HG02973 (cell line): ENCODE results near the gene ZNF511.
"Not testable (repeated sequence)": the region's sequence is repeated elsewhere in the genome, so short reads cannot be mapped to it uniquely, and the experiment has no call there.

Experiments
- ATAC-seq: cut with Tn5 transposase; IDR thresholded peaks from one replicate; pipeline ENCODE4 v1.9.1; 2021; ENCODE audit warnings: moderate library complexity; ENCODE audit not compliant: unreplicated experiment

The ZNF511 gene

GRCh38 chr10:133308421-133309099 lies at the start of gene ZNF511, which contains the start of gene TUBGCP2:
TSS of gene ZNF511 (plus strand) at chr10:133308914. CDS start at chr10:133308944, 30 bp downstream.
TSS of gene TUBGCP2 (minus strand) at chr10:133308872. CDS start at chr10:133302941, 5,931 bp downstream.
- ATAC-seq: peak; percentile 64

- no peak for ATAC-seq
Measured at GRCh38 chr10:133259602-133259989, 49.1 kb upstream of the ZNF511 start.

- peak; percentile 41 for ATAC-seq
Measured at GRCh38 chr10:133260895-133261725, 47.6 kb upstream of the ZNF511 start.

- peak; percentile 54 for ATAC-seq
Measured at GRCh38 chr10:133261726-133262325, 46.9 kb upstream of the ZNF511 start.

GRCh38 chr10:133262696-133263095 lies 46.0 kb upstream of the ZNF511 start:
- ATAC-seq: no peak

- no peak for ATAC-seq
Measured at GRCh38 chr10:133263674-133264073, 45.0 kb upstream of the ZNF511 start.

- no peak for ATAC-seq
Measured at GRCh38 chr10:133264461-133264860, 44.3 kb upstream of the ZNF511 start.

- not testable (repeated sequence) for ATAC-seq
Measured at GRCh38 chr10:133265052-133265451, 43.7 kb upstream of the ZNF511 start.

- no peak for ATAC-seq
Measured at GRCh38 chr10:133266056-133266795, 42.5 kb upstream of the ZNF511 start.

GRCh38 chr10:133267293-133267692 lies 41.4 kb upstream of the ZNF511 start:
- ATAC-seq: no peak

- ATAC-seq: no peak
Measured at GRCh38 chr10:133267829-133268228, 40.9 kb upstream of the ZNF511 start.

- ATAC-seq: no peak
Measured at GRCh38 chr10:133268532-133268931, 40.2 kb upstream of the ZNF511 start.

GRCh38 chr10:133269367-133269766 lies 39.3 kb upstream of the ZNF511 start:
- ATAC-seq: no peak

- no peak for ATAC-seq
Measured at GRCh38 chr10:133270204-133270603, 38.5 kb upstream of the ZNF511 start.

- no peak for ATAC-seq
Measured at GRCh38 chr10:133270773-133271297, 37.9 kb upstream of the ZNF511 start.

- ATAC-seq: no peak
Measured at GRCh38 chr10:133271521-133272300, 37.0 kb upstream of the ZNF511 start.

GRCh38 chr10:133272301-133272963 lies 36.3 kb upstream of the ZNF511 start:
- no peak for ATAC-seq

GRCh38 chr10:133272964-133273420 lies 35.7 kb upstream of the ZNF511 start:
- no peak for ATAC-seq

GRCh38 chr10:133273534-133274143 lies 35.1 kb upstream of the ZNF511 start:
- ATAC-seq: no peak
